GM12874 (cell line): Measurements from ENCODE around the gene RNF19B.

ENCODE experiments used
- TF ChIP-seq, protein P1 (sequence below): IDR thresholded peaks from 2 replicates; pipeline ENCODE4 v1.5.1; 2011; ENCODE audit warnings: low read depth, mild to moderate bottlenecking, control low read depth, low read length, moderate library complexity; ENCODE audit not compliant: insufficient read depth

Gene RNF19B

GRCh38 chr1:32990887-32991286, 26.3 kb upstream of the RNF19B start:
- TF ChIP-seq, protein P1, sequence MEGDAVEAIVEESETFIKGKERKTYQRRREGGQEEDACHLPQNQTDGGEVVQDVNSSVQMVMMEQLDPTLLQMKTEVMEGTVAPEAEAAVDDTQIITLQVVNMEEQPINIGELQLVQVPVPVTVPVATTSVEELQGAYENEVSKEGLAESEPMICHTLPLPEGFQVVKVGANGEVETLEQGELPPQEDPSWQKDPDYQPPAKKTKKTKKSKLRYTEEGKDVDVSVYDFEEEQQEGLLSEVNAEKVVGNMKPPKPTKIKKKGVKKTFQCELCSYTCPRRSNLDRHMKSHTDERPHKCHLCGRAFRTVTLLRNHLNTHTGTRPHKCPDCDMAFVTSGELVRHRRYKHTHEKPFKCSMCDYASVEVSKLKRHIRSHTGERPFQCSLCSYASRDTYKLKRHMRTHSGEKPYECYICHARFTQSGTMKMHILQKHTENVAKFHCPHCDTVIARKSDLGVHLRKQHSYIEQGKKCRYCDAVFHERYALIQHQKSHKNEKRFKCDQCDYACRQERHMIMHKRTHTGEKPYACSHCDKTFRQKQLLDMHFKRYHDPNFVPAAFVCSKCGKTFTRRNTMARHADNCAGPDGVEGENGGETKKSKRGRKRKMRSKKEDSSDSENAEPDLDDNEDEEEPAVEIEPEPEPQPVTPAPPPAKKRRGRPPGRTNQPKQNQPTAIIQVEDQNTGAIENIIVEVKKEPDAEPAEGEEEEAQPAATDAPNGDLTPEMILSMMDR, result no peak

DNA sequence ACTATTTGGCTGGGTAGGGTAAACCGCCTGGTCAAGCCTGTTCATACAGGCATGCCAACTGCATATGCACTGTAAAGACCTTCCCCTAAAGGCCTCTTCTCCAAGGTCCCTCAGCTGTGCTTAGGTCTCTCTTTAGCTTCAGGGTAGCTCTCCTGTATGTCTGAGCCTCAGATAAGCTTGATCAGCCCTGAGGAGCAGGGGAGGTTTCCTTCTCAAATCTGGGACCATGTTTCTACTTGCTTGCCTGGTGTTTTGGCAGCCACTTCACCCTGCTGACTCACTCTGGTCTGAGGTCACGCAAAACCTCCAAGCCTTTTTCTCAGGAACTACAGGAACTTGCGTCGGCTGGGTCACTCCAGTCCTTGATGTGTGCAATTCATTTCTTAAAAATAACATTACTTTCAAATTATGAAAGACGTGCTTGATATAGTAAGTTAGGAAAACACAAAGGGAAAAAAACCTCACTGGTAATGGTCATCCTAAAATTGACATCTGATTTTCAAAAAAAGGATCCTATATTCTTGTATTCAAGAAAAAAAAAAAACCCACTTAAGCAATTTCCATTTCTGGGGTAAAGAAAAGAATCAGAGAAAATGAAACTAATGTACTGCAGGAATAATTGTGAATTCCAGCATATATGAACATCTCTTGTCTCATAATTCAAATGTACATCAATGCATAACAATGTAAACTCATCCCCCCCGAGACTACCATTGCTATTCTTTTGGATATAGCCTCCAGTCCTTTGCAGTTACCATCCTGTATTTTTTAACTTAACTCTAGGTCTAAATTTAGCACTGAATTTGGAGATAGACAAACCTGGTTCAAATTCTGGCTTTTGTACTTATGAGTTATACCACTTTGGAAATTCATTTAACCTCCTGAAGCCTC, 24.8 kb upstream of the RNF19B start:
- TF ChIP-seq, protein P1, result no peak

GRCh38 chr1:32988665-32989064, 24.1 kb upstream of the RNF19B start:
- TF ChIP-seq, protein P1, result no peak

- TF ChIP-seq, protein P1, result no peak
Measured at GRCh38 chr1:32985226-32985625, 20.6 kb upstream of the RNF19B start.

DNA sequence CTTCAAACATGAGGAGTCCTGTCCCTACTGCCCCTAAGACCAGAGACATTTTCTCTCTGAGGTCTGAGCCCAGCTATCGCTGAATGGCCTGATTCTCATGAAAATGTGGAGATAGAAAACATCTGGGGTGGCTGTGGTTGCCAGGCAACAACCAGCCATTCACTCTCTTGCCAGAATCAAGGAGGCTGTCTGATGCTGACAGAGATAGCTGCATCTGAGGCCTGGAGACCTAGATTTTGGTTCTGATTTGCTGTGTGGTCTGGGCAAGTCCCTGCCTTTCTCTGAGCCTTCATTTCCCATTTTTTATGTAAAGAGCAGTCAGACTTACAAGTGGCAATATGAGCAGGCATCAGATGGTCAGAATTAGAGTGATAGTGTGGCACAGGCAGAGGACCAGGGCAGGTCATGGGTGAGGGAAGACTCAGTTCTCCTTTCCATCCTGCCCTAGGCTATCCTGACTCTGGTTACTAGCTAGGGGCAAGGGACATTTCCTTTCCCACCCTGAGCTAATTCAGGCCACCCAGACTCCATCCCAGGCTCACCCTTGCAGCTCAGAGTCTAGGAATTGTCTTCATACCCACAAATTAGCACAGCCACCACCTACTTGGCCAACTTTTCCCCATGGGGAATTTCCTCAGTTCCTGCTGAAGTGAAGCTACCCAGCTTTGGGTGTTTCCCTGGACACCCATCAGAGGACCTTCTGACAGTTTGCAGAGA, 20.0 kb upstream of the RNF19B start:
- TF ChIP-seq, protein P1, result no peak

- TF ChIP-seq, protein P1, result no peak
Measured at GRCh38 chr1:32984090-32984454, 19.5 kb upstream of the RNF19B start.

DNA sequence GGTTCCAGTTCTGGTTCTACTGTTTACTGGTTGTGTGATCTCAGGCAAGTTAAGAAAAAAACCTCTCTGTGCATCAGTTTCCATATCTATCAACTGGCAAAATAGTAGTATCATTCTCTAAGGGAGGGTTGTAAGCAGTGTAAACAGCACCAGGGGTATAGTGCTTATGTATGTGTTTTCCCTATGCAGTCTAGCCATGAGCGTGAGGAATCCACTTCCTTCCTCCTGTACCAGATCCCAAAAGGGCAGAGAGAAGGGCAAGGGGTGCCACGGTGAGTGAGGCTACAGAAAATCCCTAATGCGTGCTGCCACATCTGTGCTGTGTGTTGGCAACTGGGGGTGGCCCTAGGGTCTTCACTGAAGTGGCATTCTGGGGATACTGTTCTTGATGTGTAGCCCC, 18.4 kb upstream of the RNF19B start:
- TF ChIP-seq, protein P1, result no peak
